Measurements from ENCODE around the gene UGT1A7. TPM values are rescaled to one million over a fixed set of nuclear protein-coding genes. Genes with fewer than 3 reads are reported as not detected.

UGT1A7 gene
- polyA plus RNA-seq, 1 donor (not counting 4 experiments of a cell fraction or from before 2014, with no cell fraction given): 0.87 TPM

GRCh38 chr2:233772153-233772552 lies 90.5 kb downstream of the UGT1A7 start:
- no peak overlapping the region for H3K4me3 ChIP-seq (ENCODE audit: control insufficient read depth in 2 of 3, extremely low read depth in 1 of 3, insufficient read depth in 2 of 3, low read depth in 1 of 3, low read length in 3 of 3)
- H3K9ac ChIP-seq (ENCODE audit: control insufficient read depth, extremely low read depth, insufficient read depth, low read length): no peak overlapping the region
- H3K27ac ChIP-seq (ENCODE audit: control insufficient read depth, insufficient read depth, low read length): no peak overlapping the region
- H2AFZ ChIP-seq (ENCODE audit: control insufficient read depth, low read length): no peak overlapping the region
- H3K27me3 ChIP-seq (ENCODE audit: control insufficient read depth, extremely low read depth, insufficient read depth, low read length): no peaks in the 10 kb centered on the region
- no peaks in the 10 kb centered on the region for H3K4me1 ChIP-seq (ENCODE audit: control insufficient read depth, extremely low read depth, insufficient read depth, low read length)
- FAIRE-seq (no peak), DNase-seq (ENCODE audit: low read depth, low spot score) (no peak)
- peaks cover 17 to 19% of the 10 kb centered on the region in 2 experiments for H3K36me3 ChIP-seq (ENCODE audit: control insufficient read depth in 2 of 2, extremely low read depth in 1 of 2, insufficient read depth in 2 of 2, low read length in 2 of 2)
- dilution Hi-C loops (cut with MboI; ENCODE audit: extremely low pct_ligation_motif_present, low sequenced_read_pairs): no loop called here
- no peak overlapping the region for H3K4me2 ChIP-seq (ENCODE audit: control insufficient read depth, extremely low read depth, insufficient read depth, low read depth, low read length)
- no peak for TF ChIP-seq EZH2 (IDR thresholded peaks at IDR 0.05; ENCODE audit: low read length)
- TF ChIP-seq CTCF (optimal IDR thresholded peaks at IDR 0.05 in 1 of 3, IDR thresholded peaks at IDR 0.05 in 1 of 3, conservative IDR thresholded peaks at IDR 0.05 in 1 of 3; ENCODE audit: extremely low read depth in 1 of 3, insufficient read depth in 2 of 3, low read length in 3 of 3): no peak
- no peaks in the 10 kb centered on the region for H3K79me2 ChIP-seq (ENCODE audit: control insufficient read depth, insufficient read depth, low read length)
- H3K9me3 ChIP-seq (ENCODE audit: control insufficient read depth, low read depth, low read length): peaks cover 3% of the 10 kb centered on the region
- H4K20me1 ChIP-seq (ENCODE audit: control insufficient read depth, extremely low read depth, insufficient read depth, low read length): no peaks in the 10 kb centered on the region
- H3K9me1 ChIP-seq (ENCODE audit: control insufficient read depth, extremely low read depth, insufficient read depth, low read length): no peaks in the 10 kb centered on the region

DNA sequence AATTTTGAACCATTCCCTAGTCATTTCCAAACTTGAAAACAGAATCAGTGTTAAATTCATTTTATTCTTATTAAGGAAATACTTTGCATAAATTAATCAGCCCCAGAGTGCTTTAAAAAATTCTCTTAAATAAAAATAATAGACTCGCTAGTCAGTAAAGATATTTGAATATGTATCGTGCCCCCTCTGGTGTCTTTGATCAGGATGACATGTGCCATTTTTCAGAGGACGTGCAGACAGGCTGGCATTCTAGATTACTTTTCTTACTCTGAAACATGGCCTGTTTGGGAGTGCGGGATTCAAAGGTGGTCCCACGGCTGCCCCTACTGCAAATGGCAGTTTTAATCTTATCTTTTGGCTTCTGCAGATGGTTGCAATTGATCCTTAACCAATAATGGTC lies 90.9 kb downstream of the UGT1A7 start:
- no peak for DNase-seq (ENCODE audit: low read depth, low spot score)
- Histone ChIP-seq H3K9me3 (ENCODE audit: control insufficient read depth, low read depth, low read length) (peaks cover 3% of the 10 kb centered on the region), H3K27ac (ENCODE audit: control insufficient read depth, insufficient read depth, low read length) (no peak overlapping the region), H3K9me1 (ENCODE audit: control insufficient read depth, extremely low read depth, insufficient read depth, low read length) (no peaks in the 10 kb centered on the region), H3K4me1 (ENCODE audit: control insufficient read depth, extremely low read depth, insufficient read depth, low read length) (no peaks in the 10 kb centered on the region), H3K36me3 (ENCODE audit: control insufficient read depth in 2 of 2, extremely low read depth in 1 of 2, insufficient read depth in 2 of 2, low read length in 2 of 2) (peaks cover 17 to 19% of the 10 kb centered on the region in 2 experiments), H3K27me3 (ENCODE audit: control insufficient read depth, extremely low read depth, insufficient read depth, low read length) (no peaks in the 10 kb centered on the region), H3K4me3 (ENCODE audit: control insufficient read depth in 2 of 3, extremely low read depth in 1 of 3, insufficient read depth in 2 of 3, low read depth in 1 of 3, low read length in 3 of 3) (no peak overlapping the region), H3K9ac (ENCODE audit: control insufficient read depth, extremely low read depth, insufficient read depth, low read length) (no peak overlapping the region), H3K79me2 (ENCODE audit: control insufficient read depth, insufficient read depth, low read length) (no peaks in the 10 kb centered on the region), H2AFZ (ENCODE audit: control insufficient read depth, low read length) (no peak overlapping the region), H3K4me2 (ENCODE audit: control insufficient read depth, extremely low read depth, insufficient read depth, low read depth, low read length) (no peak overlapping the region), H4K20me1 (ENCODE audit: control insufficient read depth, extremely low read depth, insufficient read depth, low read length) (no peaks in the 10 kb centered on the region)
- FAIRE-seq: no peak
- dilution Hi-C loops (cut with MboI; ENCODE audit: extremely low pct_ligation_motif_present, low sequenced_read_pairs): no loop called here
- TF ChIP-seq CTCF (optimal IDR thresholded peaks at IDR 0.05 in 1 of 3, IDR thresholded peaks at IDR 0.05 in 1 of 3, conservative IDR thresholded peaks at IDR 0.05 in 1 of 3; ENCODE audit: extremely low read depth in 1 of 3, insufficient read depth in 2 of 3, low read length in 3 of 3): no peak
- no peak for TF ChIP-seq EZH2 (IDR thresholded peaks at IDR 0.05; ENCODE audit: low read length)
